ENCODE measurements around the gene MAPK10.
"Not testable (repeated sequence)": the region's sequence is repeated elsewhere in the genome, so short reads cannot be mapped to it uniquely, and the experiment has no call there.

MAPK10 gene

DNA sequence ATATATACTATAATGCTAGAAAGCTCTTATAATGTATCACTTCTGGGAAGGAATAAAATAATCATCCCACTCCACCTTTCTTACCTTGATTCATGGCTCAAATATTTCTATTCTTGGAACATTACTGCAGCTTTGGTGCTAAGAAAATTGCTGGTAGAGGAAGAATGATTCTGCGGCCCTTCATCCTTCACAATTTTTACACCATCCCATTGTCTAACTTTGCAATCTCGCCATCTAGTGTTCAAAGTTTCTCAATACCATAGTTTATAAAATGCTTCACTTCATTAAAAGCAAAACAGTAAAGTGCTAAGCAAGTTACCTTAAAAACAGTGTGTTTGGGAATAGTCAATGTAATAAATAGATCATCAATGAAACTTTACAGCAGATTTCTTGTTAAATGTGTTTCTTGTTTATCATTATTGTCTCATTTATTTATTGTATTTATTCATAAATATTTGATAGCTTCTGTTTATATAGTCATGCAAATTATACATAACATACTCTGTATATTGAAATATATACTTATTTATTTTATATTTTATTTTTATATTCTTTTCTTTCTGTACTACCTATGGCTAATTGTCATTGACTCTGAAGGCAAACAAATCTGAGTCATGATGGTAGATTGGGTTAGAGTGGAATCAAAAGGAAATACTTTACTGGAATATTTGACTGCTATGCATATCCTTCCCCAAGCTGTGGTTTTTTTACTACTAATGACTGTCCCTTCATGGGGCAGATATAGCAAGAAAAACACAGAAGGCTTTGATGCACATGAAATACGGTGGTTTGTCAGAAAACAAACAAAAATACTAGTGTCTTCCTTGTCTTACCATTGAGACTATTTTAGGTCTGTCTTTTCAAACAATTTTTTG, 390.7 kb downstream of the MAPK10 start:
- DNase-seq (ENCODE audit: low read depth), result no peak

GRCh38 chr4:85967872-85968271, 392.0 kb downstream of the MAPK10 start:
- DNase-seq (ENCODE audit: low read depth), result no peak

- no peak for DNase-seq (ENCODE audit: low read depth)
Observed at GRCh38 chr4:85966373-85966772, 393.5 kb downstream of the MAPK10 start.

- DNase-seq (ENCODE audit: low read depth), result no peak
Observed at GRCh38 chr4:85965529-85965928, 394.3 kb downstream of the MAPK10 start.

DNA sequence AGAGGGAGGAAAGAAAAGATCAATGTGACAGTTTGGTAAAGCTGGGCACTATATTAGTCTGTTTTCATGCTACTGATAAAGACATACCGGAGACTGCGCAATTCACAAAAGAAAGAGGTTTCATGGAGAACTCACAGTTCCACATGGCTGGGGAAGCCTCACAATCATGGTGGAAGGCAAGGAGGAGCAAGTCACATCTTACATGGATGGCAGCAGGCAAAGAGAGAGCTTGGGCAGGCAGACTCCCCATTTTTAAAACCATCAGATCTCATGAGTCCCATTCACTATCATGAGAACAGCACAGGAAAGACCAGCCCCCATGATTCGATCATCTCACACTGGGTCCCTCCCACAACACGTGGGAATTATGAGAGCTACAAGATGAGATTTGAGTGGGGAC, 394.8 kb downstream of the MAPK10 start:
- DNase-seq (ENCODE audit: low read depth), result not testable (repeated sequence)

- DNase-seq (ENCODE audit: low read depth), result no peak
Observed at GRCh38 chr4:85964298-85964697, 395.6 kb downstream of the MAPK10 start.

GRCh38 chr4:85963231-85963630, 396.6 kb downstream of the MAPK10 start:
- no peak for DNase-seq (ENCODE audit: low read depth)

- no peak for DNase-seq (ENCODE audit: low read depth)
Observed at GRCh38 chr4:85961887-85962286, 398.0 kb downstream of the MAPK10 start.

- DNase-seq (ENCODE audit: low read depth), result no peak
Observed at GRCh38 chr4:85956293-85956945, 403.4 kb downstream of the MAPK10 start.

- DNase-seq (ENCODE audit: low read depth), result no peak
Observed at GRCh38 chr4:85955620-85956292, 404.1 kb downstream of the MAPK10 start.

DNA sequence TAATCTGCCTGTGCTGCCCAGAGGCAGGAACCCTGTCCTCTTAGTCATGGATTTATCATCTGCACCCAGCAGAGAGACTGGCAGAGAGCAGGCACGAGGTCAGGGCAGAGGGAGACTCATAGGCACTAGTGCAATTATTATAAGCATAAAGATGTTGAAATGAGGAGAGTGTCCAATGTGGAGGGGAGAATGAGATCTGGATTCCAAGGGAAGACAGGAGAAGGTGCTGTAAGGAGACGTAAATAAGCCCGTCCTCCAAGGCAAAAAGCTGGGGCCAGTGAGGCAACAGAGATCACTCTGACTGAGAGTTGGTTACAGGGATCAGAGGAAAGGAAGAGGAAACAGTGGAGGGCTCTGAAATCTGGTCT, 406.2 kb downstream of the MAPK10 start:
- DNase-seq (ENCODE audit: low read depth), result no peak

- DNase-seq (ENCODE audit: low read depth), result no peak
Observed at GRCh38 chr4:85952972-85953650, 406.7 kb downstream of the MAPK10 start.

- DNase-seq (ENCODE audit: low read depth), result no peak
Observed at GRCh38 chr4:85952528-85952927, 407.3 kb downstream of the MAPK10 start.

- no peak for DNase-seq (ENCODE audit: low read depth)
Observed at GRCh38 chr4:85951099-85951498, 408.8 kb downstream of the MAPK10 start.

DNA sequence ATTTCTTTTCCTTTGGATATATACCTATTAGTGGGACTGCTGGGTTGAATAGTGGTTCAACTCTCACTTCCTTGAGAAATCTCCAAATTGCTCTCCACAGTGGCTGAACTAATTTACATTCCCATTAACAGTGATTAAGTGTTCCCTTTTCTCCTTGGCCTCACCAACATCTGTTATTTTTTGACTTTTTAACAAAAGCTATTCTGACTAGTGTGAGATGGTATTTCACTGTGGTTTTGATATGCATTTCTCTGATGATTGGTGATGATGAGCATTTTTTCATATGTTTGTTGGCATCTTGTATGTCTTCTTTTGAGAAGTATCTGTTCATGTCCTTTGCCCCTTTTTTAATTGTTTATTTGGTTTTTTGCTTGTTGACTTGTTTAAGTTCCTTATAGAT, 413.0 kb downstream of the MAPK10 start:
- DNase-seq (ENCODE audit: low read depth), result no peak

GRCh38 chr4:85942107-85942506, 417.7 kb downstream of the MAPK10 start:
- no peak for DNase-seq (ENCODE audit: low read depth)

GRCh38 chr4:85940151-85940550, 419.7 kb downstream of the MAPK10 start:
- DNase-seq (ENCODE audit: low read depth), result no peak

All from GM04503 (cell line).